Activated naive CD4-positive, alpha-beta T cell treated with anti-CD3 and anti-CD28 coated beads, Interleukin-2, amount 10 ng/mL, durations not matched to agents 7 days and 5 days (primary cell): ENCODE data around the gene SLAMF6.

Source experiments
- CTCF ChIA-PET: fragments of 350-600 bp; sonication (Branson Sonifier 250); formaldehyde crosslinking; loops from one replicate; lab custom pipeline; 2021; ENCODE audit warnings: antibody characterized with exemption; lab: Charles Lee
- DNase-seq: peaks from one replicate; pipeline ENCODE4 v3.0.0-alpha.2; 2020
- H3K27ac Mint-ChIP-seq: one replicate; pipeline ENCODE4 v1.8.0; 2021; ENCODE audit warnings: mild to moderate bottlenecking, moderate library complexity, mixed read lengths
- H3K27me3 Mint-ChIP-seq: one replicate; pipeline ENCODE4 v1.8.0; 2021; ENCODE audit warnings: mild to moderate bottlenecking, mixed read lengths
- H3K36me3 Mint-ChIP-seq: one replicate; pipeline ENCODE4 v1.8.0; 2021; ENCODE audit warnings: mixed read lengths
- H3K4me1 Mint-ChIP-seq: one replicate; pipeline ENCODE4 v1.8.0; 2021; ENCODE audit warnings: mixed read lengths
- H3K4me3 Mint-ChIP-seq: one replicate; pipeline ENCODE4 v1.8.0; 2021; ENCODE audit warnings: mild to moderate bottlenecking, moderate library complexity, mixed read lengths
- H3K9me3 Mint-ChIP-seq: one replicate; pipeline ENCODE4 v1.8.0; 2021; ENCODE audit warnings: mixed read lengths

The SLAMF6 gene

GRCh38 chr1:160552425-160552824, 29.4 kb upstream of the SLAMF6 start:
- Mint-ChIP-seq H3K27me3 (no peaks in the 10 kb centered on the region), H3K4me1 (no peaks in the 10 kb centered on the region), H3K27ac (no peak overlapping the region), H3K9me3 (no peaks in the 10 kb centered on the region), H3K36me3 (peaks cover 13% of the 10 kb centered on the region), H3K4me3 (no peak overlapping the region)
- no peak for DNase-seq
- CTCF ChIA-PET, result interaction anchor here (0.7 to 18.8 kb wide), 4 partner anchors 12 to 57 kb away, joined by 3 to 308 read pairs (median 5); no protein-coding TSS in a partner anchor

GRCh38 chr1:160550572-160551034, 27.5 kb upstream of the SLAMF6 start:
- H3K4me3 Mint-ChIP-seq, result no peak overlapping the region
- peak; percentile 48 for DNase-seq
- CTCF ChIA-PET, result interaction anchor here (0.6 to 18.8 kb wide), 11 partner anchors 10 to 169 kb away, joined by 3 to 308 read pairs (median 4); no protein-coding TSS in a partner anchor
- no peaks in the 10 kb centered on the region for H3K27me3 Mint-ChIP-seq
- no peak overlapping the region for H3K27ac Mint-ChIP-seq
- H3K9me3 Mint-ChIP-seq, result no peaks in the 10 kb centered on the region
- peaks cover 3% of the 10 kb centered on the region for H3K4me1 Mint-ChIP-seq
- peaks cover 17% of the 10 kb centered on the region for H3K36me3 Mint-ChIP-seq

GRCh38 chr1:160549665-160550006, 26.6 kb upstream of the SLAMF6 start:
- Mint-ChIP-seq H3K27ac (no peak overlapping the region), H3K4me3 (no peak overlapping the region), H3K36me3 (peaks cover 20% of the 10 kb centered on the region), H3K27me3 (no peaks in the 10 kb centered on the region), H3K4me1 (peaks cover 8% of the 10 kb centered on the region), H3K9me3 (no peaks in the 10 kb centered on the region)
- DNase-seq, result no peak
- CTCF ChIA-PET, result interaction anchor here (0.9 to 18.8 kb wide), 8 partner anchors 9 to 121 kb away, joined by 3 to 308 read pairs (median 3); partner anchors contain the start of gene CD84

GRCh38 chr1:160548960-160549664, 26.1 kb upstream of the SLAMF6 start:
- CTCF ChIA-PET, result interaction anchor here (1.1 to 18.8 kb wide), 6 partner anchors 9 to 120 kb away, joined by 3 to 308 read pairs (median 4); partner anchors contain the start of gene CD84

GRCh38 chr1:160548183-160548582, 25.1 kb upstream of the SLAMF6 start:
- Mint-ChIP-seq H3K4me3 (no peak overlapping the region), H3K9me3 (no peaks in the 10 kb centered on the region), H3K27me3 (no peaks in the 10 kb centered on the region), H3K4me1 (peaks cover 17% of the 10 kb centered on the region), H3K27ac (no peak overlapping the region), H3K36me3 (peaks cover 20% of the 10 kb centered on the region)
- CTCF ChIA-PET, result interaction anchor here (1.5 to 18.8 kb wide), 2 partner anchors 61 to 119 kb away, joined by 3 to 308 read pairs; no protein-coding TSS in a partner anchor
- no peak for DNase-seq

More at GRCh38 chr1:160548960-160549664, 26.1 kb upstream of the SLAMF6 start:
- Mint-ChIP-seq H3K27me3 (no peaks in the 10 kb centered on the region), H3K4me3 (no peak overlapping the region), H3K36me3 (peaks cover 20% of the 10 kb centered on the region), H3K27ac (no peak overlapping the region), H3K9me3 (no peaks in the 10 kb centered on the region), H3K4me1 (peaks cover 12% of the 10 kb centered on the region)
- no peak for DNase-seq

- no peak for DNase-seq
- Mint-ChIP-seq H3K27me3 (no peaks in the 10 kb centered on the region), H3K36me3 (peaks cover 14% of the 10 kb centered on the region), H3K4me3 (no peak overlapping the region), H3K9me3 (no peaks in the 10 kb centered on the region), H3K27ac (no peak overlapping the region), H3K4me1 (peaks cover 17% of the 10 kb centered on the region)
- CTCF ChIA-PET, result interaction anchor here (18.8 kb wide), 1 partner anchor 62 kb away, joined by 308 read pairs; no protein-coding TSS in a partner anchor
These were observed 24.4 kb upstream of the SLAMF6 start for GRCh38 chr1:160547422-160547821.

GRCh38 chr1:160546942-160547341, 23.9 kb upstream of the SLAMF6 start:
- peaks cover 20% of the 10 kb centered on the region for H3K4me1 Mint-ChIP-seq
- no peak overlapping the region for H3K4me3 Mint-ChIP-seq
- CTCF ChIA-PET, result interaction anchor here (18.8 kb wide), 1 partner anchor 62 kb away, joined by 308 read pairs; no protein-coding TSS in a partner anchor
- H3K9me3 Mint-ChIP-seq, result no peaks in the 10 kb centered on the region
- no peak for DNase-seq
- no peak overlapping the region for H3K27ac Mint-ChIP-seq
- peaks cover 11% of the 10 kb centered on the region for H3K36me3 Mint-ChIP-seq
- H3K27me3 Mint-ChIP-seq, result no peaks in the 10 kb centered on the region

- Mint-ChIP-seq H3K36me3 (peaks cover 7% of the 10 kb centered on the region), H3K27me3 (no peaks in the 10 kb centered on the region), H3K9me3 (no peaks in the 10 kb centered on the region), H3K4me3 (no peak overlapping the region), H3K27ac (peak overlapping the region; percentile 76), H3K4me1 (peaks cover 43% of the 10 kb centered on the region)
- CTCF ChIA-PET, result interaction anchor here (0.7 to 18.8 kb wide), 15 partner anchors 10 to 90 kb away, joined by 3 to 308 read pairs (median 5); partner anchors contain the start of gene SLAMF6
- no peak for DNase-seq
These were observed 21.6 kb upstream of the SLAMF6 start for GRCh38 chr1:160544647-160545046.

- Mint-ChIP-seq H3K27ac (no peak overlapping the region), H3K9me3 (no peaks in the 10 kb centered on the region), H3K27me3 (no peaks in the 10 kb centered on the region), H3K4me3 (no peak overlapping the region), H3K4me1 (peaks cover 54% of the 10 kb centered on the region), H3K36me3 (peaks cover 8% of the 10 kb centered on the region)
- CTCF ChIA-PET, result interaction anchor here (1.2 to 18.8 kb wide), 2 partner anchors 67 to 114 kb away, joined by 3 to 308 read pairs; no protein-coding TSS in a partner anchor
- no peak for DNase-seq
These were observed 19.4 kb upstream of the SLAMF6 start for GRCh38 chr1:160542303-160542945.

GRCh38 chr1:160541622-160542302, 18.7 kb upstream of the SLAMF6 start:
- no peak for DNase-seq
- H3K27ac Mint-ChIP-seq, result no peak overlapping the region
- CTCF ChIA-PET, result interaction anchor here (0.5 to 18.8 kb wide), 7 partner anchors 8 to 136 kb away, joined by 3 to 308 read pairs (median 5); no protein-coding TSS in a partner anchor
- no peak overlapping the region for H3K4me3 Mint-ChIP-seq
- H3K36me3 Mint-ChIP-seq, result peaks cover 12% of the 10 kb centered on the region
- H3K9me3 Mint-ChIP-seq, result peaks cover 2% of the 10 kb centered on the region
- no peaks in the 10 kb centered on the region for H3K27me3 Mint-ChIP-seq
- H3K4me1 Mint-ChIP-seq, result peaks cover 54% of the 10 kb centered on the region

GRCh38 chr1:160540859-160541233, 17.8 kb upstream of the SLAMF6 start:
- Mint-ChIP-seq H3K36me3 (peaks cover 16% of the 10 kb centered on the region), H3K4me3 (peak overlapping the region; percentile 43), H3K27me3 (no peaks in the 10 kb centered on the region), H3K9me3 (peaks cover 11% of the 10 kb centered on the region), H3K27ac (peak overlapping the region; percentile 91), H3K4me1 (peaks cover 51% of the 10 kb centered on the region)
- CTCF ChIA-PET, result interaction anchor here (0.7 to 18.8 kb wide), 10 partner anchors 9 to 112 kb away, joined by 3 to 308 read pairs (median 4); partner anchors contain the start of gene SLAMF6
- no peak for DNase-seq

GRCh38 chr1:160539990-160540858, 17.2 kb upstream of the SLAMF6 start:
- CTCF ChIA-PET, result interaction anchor here (0.7 to 18.8 kb wide), 11 partner anchors 10 to 111 kb away, joined by 3 to 308 read pairs (median 4); partner anchors contain the start of gene SLAMF6
- no peaks in the 10 kb centered on the region for H3K27me3 Mint-ChIP-seq
- peaks cover 51% of the 10 kb centered on the region for H3K4me1 Mint-ChIP-seq
- peak; percentile 71 for DNase-seq
- H3K27ac Mint-ChIP-seq, result peak overlapping the region; percentile 91
- H3K36me3 Mint-ChIP-seq, result peaks cover 19% of the 10 kb centered on the region
- peak overlapping the region; percentile 43 for H3K4me3 Mint-ChIP-seq
- H3K9me3 Mint-ChIP-seq, result peaks cover 13% of the 10 kb centered on the region

GRCh38 chr1:160539684-160539989, 16.6 kb upstream of the SLAMF6 start:
- Mint-ChIP-seq H3K27ac (peak overlapping the region; percentile 91), H3K27me3 (no peaks in the 10 kb centered on the region), H3K36me3 (peaks cover 18% of the 10 kb centered on the region), H3K4me1 (peaks cover 46% of the 10 kb centered on the region), H3K9me3 (peaks cover 17% of the 10 kb centered on the region), H3K4me3 (peak overlapping the region; percentile 19)
- CTCF ChIA-PET, result interaction anchor here (0.9 to 18.8 kb wide), 7 partner anchors 10 to 111 kb away, joined by 4 to 308 read pairs (median 5); no protein-coding TSS in a partner anchor
- DNase-seq, result no peak
